GM21528 (cell line): Measurements from ENCODE around the gene NDUFB4.
"Not testable (repeated sequence)": the region's sequence is repeated elsewhere in the genome, so short reads cannot be mapped to it uniquely, and the experiment has no call there.

Experiments
- ATAC-seq: cut with Tn5 transposase; IDR thresholded peaks from one replicate; pipeline ENCODE4 v1.9.1; 2021; ENCODE audit warnings: mild to moderate bottlenecking, moderate library complexity; ENCODE audit not compliant: unreplicated experiment, low FRiP score

The NDUFB4 gene

DNA sequence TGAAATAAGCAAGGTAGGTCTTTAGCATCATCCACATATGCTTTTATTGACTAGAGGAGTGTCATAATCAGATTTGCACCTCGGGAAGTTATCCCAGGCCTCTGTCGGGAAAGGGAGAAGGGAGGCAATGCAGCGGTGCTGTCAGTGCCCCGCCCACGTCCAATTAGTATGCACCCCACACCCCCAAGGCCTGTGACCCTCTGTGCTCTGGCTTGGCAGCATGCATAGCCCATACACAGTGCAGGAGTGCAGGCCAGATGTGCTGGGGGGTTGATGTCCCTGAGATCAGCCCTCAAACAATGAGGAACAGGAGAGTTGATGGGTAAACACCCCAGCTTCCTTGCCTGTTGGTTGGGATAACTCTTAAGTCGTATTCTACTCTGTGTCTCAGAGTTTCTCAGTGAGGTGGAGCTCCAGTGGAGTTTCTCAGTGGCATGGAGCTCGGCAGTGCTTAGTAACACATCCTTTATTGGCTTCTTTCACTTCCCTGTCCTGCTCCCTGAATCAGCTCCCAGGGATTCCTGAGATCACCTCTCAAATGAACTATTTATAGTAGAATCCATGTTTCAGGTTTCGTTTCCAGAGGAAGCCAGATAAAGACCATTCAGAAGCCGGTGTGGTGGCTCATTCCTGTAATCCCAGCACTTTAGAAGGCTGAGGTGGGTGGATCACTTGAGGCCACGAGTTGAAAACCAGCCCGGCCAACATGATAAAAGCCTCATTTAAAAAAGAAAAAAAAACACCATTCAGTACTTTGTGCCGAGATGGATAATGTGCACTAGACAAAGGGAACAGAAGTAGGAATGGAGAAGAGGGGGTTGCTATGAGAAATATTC lies 26.7 kb upstream of the NDUFB4 start:
- no peak for ATAC-seq

DNA sequence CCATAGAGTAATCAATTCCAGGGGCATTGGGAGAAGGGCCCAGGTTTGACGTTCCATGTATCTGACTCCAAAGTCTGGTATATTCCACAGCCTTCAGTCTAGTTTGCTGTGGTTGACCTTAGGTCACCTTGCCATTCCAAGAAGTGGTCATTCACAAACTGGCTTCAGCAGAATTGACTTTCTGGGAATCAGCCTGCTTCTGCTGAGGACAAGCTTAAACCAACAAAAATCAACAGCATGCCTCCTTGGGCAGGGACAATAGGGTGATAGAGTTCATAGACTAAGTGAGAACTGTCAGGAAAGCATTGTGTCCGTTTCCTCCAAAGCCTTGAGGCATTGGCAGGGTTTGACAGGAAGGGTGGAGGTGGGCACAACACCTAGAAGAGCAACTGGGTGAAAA lies 24.1 kb upstream of the NDUFB4 start:
- ATAC-seq, result no peak

DNA sequence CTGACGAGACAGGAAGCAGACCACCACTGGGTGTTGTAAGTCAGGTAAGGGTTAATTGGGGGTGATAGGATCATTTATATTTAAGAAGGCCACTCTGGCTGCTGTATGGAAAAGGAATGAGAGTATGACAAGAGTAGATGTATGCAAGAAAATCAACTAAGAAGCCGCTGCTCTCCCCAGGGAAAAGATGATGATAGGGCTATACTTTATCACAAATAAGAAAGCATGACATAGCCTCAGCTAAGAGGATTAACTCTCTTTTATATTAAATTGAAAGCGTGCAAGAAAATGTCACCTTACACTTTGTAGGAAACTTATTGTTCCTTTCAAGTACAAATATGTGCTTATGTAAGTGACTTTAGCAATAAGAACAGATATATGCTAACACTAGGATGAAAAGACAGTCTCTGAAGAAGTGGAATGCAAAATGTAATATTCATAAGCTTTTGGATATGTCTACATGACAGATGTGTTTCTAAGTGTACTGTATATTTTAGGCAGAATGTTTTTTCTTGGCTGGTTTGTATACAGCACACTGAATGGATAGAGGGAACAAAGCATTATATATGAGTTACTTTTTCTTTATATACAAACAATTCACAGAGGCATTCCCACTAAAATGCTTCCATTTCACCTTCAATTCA lies 8.7 kb upstream of the NDUFB4 start:
- ATAC-seq, result no peak

DNA sequence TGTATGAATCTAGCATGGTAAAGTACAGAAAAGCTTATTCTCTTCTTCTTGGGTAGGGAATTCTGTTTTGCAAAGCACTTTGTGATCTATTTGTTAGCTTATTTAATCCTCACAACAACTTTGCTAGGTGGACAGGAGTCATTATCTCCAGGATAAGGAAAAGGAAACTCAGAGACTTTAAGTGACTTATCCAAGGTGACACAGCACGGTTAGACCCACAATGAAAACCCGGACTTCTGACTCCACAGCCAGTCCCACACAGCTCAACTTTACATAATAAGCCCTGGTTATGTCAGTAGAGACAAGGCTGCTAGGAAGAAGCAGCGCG lies 384 bp upstream of the NDUFB4 start:
- ATAC-seq, result no peak

DNA sequence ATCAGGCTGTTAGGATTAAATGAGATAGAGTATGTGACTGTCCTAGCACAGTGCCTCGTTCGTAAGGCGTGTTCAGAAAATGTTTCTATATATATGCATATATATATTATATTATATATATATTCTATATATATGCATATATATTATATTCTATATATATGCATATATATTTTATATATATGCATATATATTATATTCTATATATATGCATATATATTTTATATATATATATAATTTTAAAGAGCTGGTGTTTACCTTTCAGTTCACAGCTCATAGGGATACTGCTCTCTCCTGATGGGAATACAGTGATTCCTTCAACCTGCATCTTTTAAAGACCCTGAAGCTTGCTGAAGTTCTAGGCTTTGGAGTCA lies 702 bp downstream of the NDUFB4 start:
- no peak for ATAC-seq

DNA sequence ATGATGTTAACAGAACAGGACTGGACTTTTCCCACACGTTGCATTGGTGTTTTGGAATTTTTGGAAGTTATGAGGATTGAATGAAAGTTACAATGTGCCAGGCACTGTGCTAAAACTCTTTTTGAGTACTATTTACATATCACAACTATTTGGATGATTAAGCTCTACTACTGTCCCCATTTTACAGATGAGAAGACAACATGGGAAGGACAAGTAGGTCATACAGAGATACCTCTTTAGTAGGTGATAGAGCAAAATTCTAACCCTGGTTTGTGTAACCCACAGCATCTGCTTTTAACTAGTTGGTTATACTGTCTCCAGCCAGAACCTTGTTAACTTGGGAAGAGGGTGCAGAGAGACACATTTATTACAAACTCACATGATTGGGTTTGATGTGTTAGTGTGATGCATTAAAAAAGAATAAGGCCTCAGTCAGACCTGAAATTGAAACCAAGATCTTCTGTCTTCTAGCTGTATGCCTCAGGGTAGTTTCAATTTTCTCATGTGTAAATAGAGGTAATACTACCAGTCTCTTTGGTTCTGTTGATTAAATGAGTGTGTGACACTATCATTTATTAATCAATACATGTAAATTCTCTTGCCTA lies 1.4 kb downstream of the NDUFB4 start:
- peak; percentile 50 for ATAC-seq

DNA sequence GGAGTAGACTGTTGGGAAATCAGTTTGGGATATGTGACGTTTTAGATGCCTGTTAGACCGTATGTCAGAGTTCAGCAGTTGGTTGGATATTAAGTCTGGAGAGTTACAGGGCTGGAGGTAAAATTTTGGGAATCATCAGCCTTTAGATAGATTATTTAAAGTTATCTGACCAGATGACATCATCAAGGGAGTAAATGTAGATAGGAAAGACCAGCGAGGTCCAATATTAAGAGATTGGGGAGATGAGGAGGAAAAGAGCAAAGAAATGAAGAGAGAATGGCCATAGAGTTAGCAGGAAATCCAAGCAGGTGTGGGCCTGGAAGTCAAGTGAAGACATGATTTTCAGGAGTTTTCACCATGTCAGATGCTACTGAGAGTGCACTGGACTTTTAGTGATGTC lies 3.1 kb downstream of the NDUFB4 start:
- ATAC-seq, result no peak

DNA sequence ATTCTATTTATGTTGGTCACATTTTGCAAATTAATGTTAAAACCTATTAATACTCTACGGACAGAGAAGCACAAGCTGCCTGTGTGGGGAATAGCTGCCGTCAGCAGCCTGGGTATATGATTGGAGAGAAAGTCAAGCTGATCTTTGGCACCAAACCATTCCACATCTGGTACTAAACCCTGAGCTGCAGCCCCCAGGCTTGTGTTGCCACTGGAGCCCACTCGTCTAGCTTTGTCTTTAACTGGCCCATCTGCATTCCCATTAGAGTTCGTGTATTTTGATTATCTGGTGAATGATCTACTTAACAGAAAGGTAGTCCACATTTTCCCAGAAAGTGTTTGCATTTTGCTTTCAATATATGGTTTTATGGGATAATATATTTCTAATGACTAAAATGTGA lies 5.4 kb downstream of the NDUFB4 start:
- no peak for ATAC-seq

DNA sequence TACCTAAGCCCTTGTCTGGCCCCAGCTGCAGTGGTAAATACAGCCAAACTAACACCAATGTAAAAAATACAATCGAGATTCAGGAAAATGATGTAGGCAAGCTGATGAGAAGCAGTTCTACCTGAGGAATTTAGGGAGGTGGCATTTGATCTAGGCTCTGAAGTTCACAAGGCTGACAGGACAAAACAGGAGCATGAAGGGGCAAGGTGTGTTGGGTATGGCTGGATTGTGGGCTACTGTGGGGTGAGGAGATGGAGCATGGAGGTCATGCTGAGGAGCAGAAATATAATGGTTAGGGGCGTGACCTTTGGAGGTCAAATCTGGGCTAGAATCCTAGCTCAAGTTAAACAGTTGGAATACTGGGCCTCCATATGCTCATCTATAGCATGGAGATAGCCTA lies 6.5 kb downstream of the NDUFB4 start:
- ATAC-seq, result no peak

DNA sequence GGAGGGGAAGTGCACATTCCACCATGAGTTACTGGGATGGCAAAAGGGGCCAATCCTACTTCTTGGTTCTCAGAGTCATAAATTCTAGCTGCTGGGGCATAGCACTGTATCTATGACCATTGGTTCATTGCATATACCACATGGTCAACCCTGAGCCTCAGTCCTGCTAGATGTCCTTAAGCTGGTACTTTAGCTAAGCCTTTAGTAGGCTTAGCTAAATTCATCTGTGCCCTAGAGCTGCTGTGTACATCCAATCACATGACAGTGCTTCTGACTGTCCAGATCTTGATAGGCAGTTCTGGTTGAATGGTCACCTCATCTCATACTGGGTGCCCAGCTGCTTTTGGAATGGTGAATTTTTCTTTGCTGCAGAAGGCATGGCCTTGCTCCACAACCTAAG lies 8.2 kb downstream of the NDUFB4 start:
- no peak for ATAC-seq

DNA sequence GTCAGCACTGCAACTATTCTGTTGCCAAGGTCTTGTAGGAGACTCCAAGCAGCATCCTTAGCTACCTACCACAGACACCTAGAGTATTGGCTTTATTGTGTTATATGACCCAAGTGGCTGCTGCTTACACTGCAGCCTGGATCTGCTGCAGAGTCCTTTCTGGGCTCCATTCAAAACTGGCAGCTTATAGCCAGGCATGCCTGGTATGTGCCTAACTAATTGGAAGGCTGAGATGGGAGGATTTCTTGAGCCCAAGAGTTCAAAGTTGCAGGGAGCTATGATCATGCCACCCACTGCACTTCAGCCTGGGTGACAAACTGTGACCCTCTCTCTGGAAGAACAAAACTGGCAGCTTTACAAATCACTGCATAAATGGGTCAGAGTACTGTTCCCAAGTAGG lies 8.6 kb downstream of the NDUFB4 start:
- no peak for ATAC-seq

DNA sequence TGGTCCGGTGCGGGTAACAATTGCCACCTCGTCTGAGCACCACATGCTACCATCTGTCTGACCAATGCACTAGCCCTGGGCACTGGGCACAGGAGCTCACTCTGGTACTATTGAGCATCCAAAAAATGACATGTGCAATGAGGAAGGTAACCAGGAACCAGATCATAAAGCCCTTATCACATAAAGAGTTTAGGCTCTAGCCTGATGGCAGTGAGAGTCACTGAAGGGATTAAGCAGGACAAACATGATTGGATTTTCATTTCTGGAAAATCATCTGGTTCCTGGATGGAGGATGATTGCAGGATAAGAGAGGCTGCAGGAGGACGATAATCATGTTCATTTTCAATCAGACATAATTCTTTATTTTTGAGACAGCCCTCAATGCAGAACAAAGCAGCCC lies 12.4 kb downstream of the NDUFB4 start:
- no peak for ATAC-seq

DNA sequence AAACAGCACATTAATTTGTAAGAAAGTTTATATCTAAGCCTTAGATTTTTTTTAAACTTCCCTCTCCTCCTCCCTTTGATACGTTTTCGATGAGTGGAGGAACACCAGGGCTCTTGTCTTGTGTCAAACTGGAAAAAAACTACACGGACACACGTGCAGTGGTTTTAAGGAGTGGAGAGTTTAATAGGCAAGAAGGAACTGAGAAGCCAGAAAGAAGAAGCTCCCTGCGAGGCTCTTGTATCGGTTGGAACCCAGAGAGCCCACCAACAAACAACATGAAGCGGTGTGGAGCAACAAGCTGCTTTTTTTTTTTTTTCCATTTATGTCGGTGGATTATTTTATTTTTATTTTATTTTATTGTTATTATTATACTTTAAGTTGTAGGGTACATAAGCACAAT lies 18.6 kb downstream of the NDUFB4 start:
- no peak for ATAC-seq

DNA sequence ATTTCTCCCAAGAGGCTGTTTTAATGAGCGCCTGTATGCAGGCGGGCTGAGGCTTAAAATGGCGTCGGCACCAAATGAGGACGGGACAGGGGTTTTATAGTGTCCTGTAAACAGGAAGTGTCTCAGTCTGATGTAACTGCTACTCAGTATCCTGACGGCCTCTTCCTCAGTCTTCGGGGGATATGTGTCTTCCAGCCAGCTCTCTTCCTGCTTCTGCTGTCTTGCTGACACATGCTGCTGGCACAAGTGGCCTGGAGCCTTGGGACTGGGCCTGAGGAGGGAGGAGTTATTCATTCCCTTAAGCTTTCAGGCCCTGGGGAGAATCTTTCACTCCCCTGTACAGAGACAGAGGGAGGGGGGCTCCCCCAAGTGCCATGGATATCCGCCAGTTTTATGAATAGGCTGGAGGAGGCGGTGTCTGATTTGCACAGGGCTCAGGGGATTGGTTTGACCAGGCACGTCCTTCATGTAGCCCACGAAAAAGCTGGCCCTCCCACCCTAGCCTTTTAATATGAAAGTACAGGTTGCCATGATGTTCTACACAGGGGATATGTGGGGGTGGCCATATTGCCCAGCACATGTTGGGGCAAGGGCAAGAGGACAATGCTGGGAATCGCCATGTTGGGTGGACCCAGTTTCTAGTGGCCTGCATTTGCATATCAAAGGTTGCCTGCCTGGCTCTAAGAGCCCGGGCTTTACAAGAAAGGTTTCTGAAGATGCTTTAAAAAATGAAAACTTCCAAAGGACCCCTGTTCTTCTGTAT lies 19.9 kb downstream of the NDUFB4 start:
- no peak for ATAC-seq

DNA sequence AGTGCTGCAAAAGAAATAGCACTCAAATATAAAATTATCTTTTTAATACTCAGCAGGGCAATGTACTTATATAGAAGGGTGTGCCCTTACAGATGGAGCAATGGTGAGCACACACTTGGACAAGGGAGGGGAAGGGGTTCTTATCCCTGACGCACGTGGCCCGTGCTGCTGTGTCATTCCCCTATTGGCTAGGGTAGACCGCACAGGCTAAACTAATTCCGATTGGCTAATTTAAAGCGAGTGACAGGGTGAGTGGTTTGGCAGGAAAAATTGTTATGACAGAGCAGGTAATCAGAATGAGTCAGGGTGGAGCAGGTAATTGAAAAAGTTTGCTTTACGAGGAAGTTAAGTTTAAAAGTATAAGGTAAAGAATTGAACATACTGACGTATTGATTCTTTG lies 20.6 kb downstream of the NDUFB4 start:
- not testable (repeated sequence) for ATAC-seq

DNA sequence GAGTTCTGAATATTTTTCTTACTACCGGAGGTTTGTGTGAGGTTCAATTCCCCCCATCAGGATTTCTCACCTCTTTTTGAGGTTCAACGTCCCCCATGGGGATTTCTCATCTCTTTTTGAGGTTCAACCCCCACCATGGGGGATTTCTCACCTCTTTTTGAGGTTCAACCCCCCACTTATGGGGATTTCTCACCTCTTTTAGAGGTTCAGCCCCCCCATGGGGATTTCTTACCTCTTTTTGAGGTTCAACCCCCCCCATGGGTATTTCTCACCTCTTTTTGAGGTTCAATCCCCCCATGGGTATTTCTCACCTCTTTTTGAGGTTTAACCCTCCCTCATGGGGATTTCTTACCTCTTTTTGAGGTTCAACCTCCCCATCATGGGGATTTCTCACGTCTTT lies 26.3 kb downstream of the NDUFB4 start:
- ATAC-seq, result no peak

DNA sequence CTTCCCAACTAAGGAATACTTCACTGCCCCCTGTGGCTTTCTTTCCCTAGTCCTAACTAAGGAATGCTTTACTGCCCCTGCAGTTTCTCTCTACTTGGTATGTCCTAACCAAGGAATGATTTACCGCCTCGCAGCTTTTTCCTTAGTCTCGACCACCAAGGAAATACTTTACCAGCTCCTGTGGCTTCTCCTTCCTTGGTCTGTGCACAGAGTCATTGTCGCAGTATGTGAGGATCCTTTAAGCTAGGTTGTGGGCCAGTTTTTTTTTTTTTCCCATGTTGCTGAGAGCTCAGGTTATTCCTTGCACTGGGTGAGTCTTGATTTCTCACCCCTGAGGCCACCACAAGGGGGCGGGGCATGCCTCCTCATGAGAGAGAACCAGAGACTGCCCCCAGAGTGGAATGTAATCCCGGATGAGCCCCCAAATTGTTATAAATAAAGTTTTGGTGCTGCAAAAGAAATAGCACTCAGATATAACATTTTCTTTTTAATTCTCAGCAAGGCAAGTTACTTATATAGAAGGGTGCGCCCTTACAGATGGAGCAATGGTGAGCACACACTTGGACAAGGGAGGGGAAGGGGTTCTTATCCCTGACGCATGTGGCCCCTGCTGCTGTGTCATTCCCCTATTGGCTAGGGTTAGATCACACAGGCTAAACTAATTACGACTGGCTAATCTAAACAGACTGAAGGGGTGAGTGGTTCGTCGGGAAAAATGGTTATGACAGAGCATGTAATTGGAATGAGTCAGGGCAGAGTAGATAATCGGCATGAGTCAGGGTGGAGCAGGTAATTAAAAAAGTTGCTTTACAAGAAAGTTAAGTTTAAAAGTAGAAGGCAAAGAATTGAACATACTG lies 27.0 kb downstream of the NDUFB4 start:
- ATAC-seq, result no peak

DNA sequence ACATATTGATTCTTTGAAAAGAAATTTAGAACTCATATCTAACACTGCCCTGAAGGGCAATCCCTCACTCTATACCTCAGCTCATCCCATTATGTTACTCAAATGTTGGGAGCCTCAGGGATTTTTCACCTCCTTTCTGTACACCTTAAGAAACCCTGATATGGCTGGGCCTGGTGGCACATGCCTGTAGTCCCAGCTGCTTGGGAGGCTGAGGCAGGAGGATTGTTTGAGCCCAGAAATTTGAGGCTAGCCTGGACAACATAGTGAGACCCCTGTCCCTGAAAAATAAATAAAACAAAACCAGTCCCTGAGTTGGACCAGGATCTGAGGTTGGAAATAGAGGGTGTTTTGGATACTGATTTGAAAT lies 27.6 kb downstream of the NDUFB4 start:
- ATAC-seq, result no peak

DNA sequence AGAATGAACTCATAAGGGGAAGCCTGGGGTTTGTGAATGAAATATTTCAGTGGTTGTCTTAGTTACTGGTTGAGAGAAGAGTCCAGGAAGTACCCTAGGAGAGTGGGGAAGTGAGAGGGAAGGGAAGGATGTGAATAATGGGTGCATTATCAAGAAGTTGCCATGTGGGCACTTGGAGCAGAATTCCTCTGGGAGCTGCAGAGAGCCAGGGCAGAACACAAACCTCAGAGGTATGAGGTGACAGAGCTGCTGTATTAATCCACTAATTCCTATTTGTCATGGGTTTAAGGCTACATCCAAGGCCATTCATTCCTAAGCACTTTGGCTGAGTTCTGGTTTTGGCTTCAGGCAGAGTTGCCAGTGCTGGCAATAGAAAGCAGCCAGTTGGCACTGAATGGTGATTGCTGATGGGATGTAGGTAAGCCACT lies 29.0 kb downstream of the NDUFB4 start:
- no peak for ATAC-seq

DNA sequence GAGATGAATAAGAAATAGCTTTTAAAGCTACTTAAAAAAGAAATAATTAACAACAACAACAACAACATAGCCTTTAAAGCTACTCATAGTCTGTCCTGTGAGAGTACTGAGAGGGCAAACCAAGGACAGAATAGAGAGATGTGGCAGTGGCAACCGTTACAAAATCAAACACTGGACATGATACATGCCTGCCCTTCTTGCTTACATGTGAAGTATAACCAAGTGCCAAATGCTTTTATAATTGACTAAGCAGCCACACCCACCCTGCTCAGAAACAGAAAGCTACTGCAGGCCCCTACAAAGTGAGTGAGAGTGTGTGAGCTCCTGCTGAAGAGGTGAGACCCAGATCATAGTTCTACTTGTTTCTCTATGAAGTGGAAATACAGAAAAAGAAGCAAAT lies 38.4 kb downstream of the NDUFB4 start:
- ATAC-seq, result no peak
